ENCODE measurements around the gene L1TD1. TPM values are rescaled to one million over a fixed set of nuclear protein-coding genes. Genes with fewer than 3 reads are reported as not detected.

Gene L1TD1
- total and polyA plus RNA-seq, 9 of the 15 experiments (the other 6 are each of a cell fraction or from before 2014, with no cell fraction given), result 0.09 TPM; not detected in 8

- TF ChIP-seq HOXB6 (CRISPR knock-in tag; IDR thresholded peaks at IDR 0.05; ENCODE audit: borderline replicate concordance), result no peak
- TF ChIP-seq CREB3 (tag; conservative IDR thresholded peaks at IDR 0.05; ENCODE audit: low read depth), result no peak
- TF ChIP-seq GABPA (tag; conservative IDR thresholded peaks at IDR 0.05; ENCODE audit: low read depth), result no peak
- TF ChIP-seq ARID3A (IDR thresholded peaks at IDR 0.05; ENCODE audit: borderline replicate concordance, low read depth, low read length), result no peak
- TF ChIP-seq ZBTB33 (CRISPR knock-in tag; IDR thresholded peaks at IDR 0.05), result no peak
- TF ChIP-seq SRSF1 (IDR thresholded peaks at IDR 0.05; ENCODE audit: low read depth, low read length), result no peak
- no peak for TF ChIP-seq ZNF398 (CRISPR knock-in tag; IDR thresholded peaks at IDR 0.05)
- no peak for TF ChIP-seq ATF3 (IDR thresholded peaks at IDR 0.05)
- TF ChIP-seq ATF3 (CRISPR knock-in tag; conservative IDR thresholded peaks at IDR 0.05), result no peak
- no peak for TF ChIP-seq ELK3 (CRISPR knock-in tag; IDR thresholded peaks at IDR 0.05)
Measured at GRCh38 chr1:62198069-62198780, 3.6 kb downstream of the L1TD1 start (continued).
